HEK293T (cell line): Measurements from ENCODE around the gene RAVER1.

Source experiments
- BHLHE40 ChIP-seq: fragments of 450-650 bp; IDR thresholded peaks from 2 replicates; pipeline ENCODE4 v1.6.1; 2016; ENCODE audit warnings: mild to moderate bottlenecking, moderate library complexity, borderline replicate concordance
- ELF4 ChIP-seq: fragments of 450-650 bp; IDR thresholded peaks from 2 replicates; pipeline ENCODE4 v1.6.1; 2017; ENCODE audit warnings: antibody characterized with exemption
- FOXA1 ChIP-seq: fragments of 450-650 bp; IDR thresholded peaks from 2 replicates; pipeline ENCODE4 v1.6.1; 2016; ENCODE audit warnings: mild to moderate bottlenecking
- FOXK2 ChIP-seq: fragments of 450-650 bp; IDR thresholded peaks from 2 replicates; pipeline ENCODE4 v1.6.1; 2016; ENCODE audit warnings: mild to moderate bottlenecking
- TARDBP ChIP-seq: fragments of 450-650 bp; IDR thresholded peaks from 2 replicates; pipeline ENCODE4 v1.6.1; 2016

- no peak for TF ChIP-seq BHLHE40
- no peak for TF ChIP-seq FOXK2
- no peak for TF ChIP-seq TARDBP
- no peak for TF ChIP-seq FOXA1
- no peak for TF ChIP-seq ELF4
These were observed 20.6 kb upstream of the RAVER1 start for GRCh38 chr19:10353793-10354391.
